ENCODE data around the gene SIL1.

DNA sequence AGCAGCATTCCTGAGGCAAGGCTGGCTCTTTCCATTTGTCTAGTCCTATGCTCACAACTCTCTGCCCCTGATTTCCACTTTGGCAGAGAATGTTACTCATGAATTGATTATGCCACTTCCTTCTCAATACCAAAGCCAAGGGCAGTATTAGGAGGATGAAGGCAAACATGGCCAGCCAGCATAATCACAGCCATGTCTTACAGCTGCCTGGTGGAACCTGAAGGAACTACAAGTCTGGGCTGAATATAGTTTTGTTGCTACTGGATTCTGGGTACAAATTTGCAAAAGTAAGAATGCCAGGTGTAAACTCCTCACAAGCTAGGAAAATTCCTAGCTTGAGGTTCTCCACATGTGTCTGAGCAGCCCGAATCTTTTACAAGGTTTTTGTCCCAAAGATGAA is 4.2 kb downstream of the SIL1 start:
- TF ChIP-seq, protein P1, sequence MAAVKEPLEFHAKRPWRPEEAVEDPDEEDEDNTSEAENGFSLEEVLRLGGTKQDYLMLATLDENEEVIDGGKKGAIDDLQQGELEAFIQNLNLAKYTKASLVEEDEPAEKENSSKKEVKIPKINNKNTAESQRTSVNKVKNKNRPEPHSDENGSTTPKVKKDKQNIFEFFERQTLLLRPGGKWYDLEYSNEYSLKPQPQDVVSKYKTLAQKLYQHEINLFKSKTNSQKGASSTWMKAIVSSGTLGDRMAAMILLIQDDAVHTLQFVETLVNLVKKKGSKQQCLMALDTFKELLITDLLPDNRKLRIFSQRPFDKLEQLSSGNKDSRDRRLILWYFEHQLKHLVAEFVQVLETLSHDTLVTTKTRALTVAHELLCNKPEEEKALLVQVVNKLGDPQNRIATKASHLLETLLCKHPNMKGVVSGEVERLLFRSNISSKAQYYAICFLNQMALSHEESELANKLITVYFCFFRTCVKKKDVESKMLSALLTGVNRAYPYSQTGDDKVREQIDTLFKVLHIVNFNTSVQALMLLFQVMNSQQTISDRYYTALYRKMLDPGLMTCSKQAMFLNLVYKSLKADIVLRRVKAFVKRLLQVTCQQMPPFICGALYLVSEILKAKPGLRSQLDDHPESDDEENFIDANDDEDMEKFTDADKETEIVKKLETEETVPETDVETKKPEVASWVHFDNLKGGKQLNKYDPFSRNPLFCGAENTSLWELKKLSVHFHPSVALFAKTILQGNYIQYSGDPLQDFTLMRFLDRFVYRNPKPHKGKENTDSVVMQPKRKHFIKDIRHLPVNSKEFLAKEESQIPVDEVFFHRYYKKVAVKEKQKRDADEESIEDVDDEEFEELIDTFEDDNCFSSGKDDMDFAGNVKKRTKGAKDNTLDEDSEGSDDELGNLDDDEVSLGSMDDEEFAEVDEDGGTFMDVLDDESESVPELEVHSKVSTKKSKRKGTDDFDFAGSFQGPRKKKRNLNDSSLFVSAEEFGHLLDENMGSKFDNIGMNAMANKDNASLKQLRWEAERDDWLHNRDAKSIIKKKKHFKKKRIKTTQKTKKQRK (IDR thresholded peaks at IDR 0.05; ENCODE audit: borderline replicate concordance, low read depth, low read length), result no peak
- TF ChIP-seq NR2F6 (CRISPR knock-in tag; IDR thresholded peaks at IDR 0.05), result no peak
- TF ChIP-seq GABPB1 (CRISPR knock-in tag; IDR thresholded peaks at IDR 0.05), result no peak
- TF ChIP-seq, protein P2, sequence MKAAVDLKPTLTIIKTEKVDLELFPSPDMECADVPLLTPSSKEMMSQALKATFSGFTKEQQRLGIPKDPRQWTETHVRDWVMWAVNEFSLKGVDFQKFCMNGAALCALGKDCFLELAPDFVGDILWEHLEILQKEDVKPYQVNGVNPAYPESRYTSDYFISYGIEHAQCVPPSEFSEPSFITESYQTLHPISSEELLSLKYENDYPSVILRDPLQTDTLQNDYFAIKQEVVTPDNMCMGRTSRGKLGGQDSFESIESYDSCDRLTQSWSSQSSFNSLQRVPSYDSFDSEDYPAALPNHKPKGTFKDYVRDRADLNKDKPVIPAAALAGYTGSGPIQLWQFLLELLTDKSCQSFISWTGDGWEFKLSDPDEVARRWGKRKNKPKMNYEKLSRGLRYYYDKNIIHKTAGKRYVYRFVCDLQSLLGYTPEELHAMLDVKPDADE (conservative IDR thresholded peaks at IDR 0.05; ENCODE audit: control insufficient read depth, low read depth, low read length), result no peak
- no peak for TF ChIP-seq POLR2AphosphoS5 (IDR thresholded peaks at IDR 0.05; ENCODE audit: control insufficient read depth, insufficient read depth, low read depth, low read length)
- no peak for TF ChIP-seq POLR2A (conservative IDR thresholded peaks at IDR 0.05)
- TF ChIP-seq, protein P3, sequence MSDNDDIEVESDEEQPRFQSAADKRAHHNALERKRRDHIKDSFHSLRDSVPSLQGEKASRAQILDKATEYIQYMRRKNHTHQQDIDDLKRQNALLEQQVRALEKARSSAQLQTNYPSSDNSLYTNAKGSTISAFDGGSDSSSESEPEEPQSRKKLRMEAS (CRISPR knock-in tag; IDR thresholded peaks at IDR 0.05), result no peak
- TF ChIP-seq FOXK1 (CRISPR knock-in tag; IDR thresholded peaks at IDR 0.05; ENCODE audit: borderline replicate concordance), result no peak
